ENCODE measurements around the gene NRF1. TPM values are rescaled to one million over a fixed set of nuclear protein-coding genes. Genes with fewer than 3 reads are reported as not detected.

Gene NRF1
- total and polyA plus RNA-seq, 2 of the 8 experiments (the other 6 are each of a cell fraction or from before 2014, with no cell fraction given): 18.2 to 21.4 TPM

- peak; percentile 19 for TF ChIP-seq ASH2L (IDR thresholded peaks at IDR 0.05; ENCODE audit: low read length)
- TF ChIP-seq ATF2 (IDR thresholded peaks at IDR 0.05; ENCODE audit: low read length): no peak
- TF ChIP-seq TAF1 (IDR thresholded peaks at IDR 0.05; ENCODE audit: low read depth, low read length): peak; percentile 36; the same call in 1 of the 2 replicates
- peak; percentile 11; the same call in 1 of the 2 replicates for TF ChIP-seq E2F6 (IDR thresholded peaks at IDR 0.05)
- no peak for TF ChIP-seq CBX5 (IDR thresholded peaks at IDR 0.05; ENCODE audit: low read depth, low read length)
These were observed 169.7 kb downstream of the NRF1 start (continued) for GRCh38 chr7:129780974-129781927.
